ENCODE measurements around the gene CYB561D1.

DNA sequence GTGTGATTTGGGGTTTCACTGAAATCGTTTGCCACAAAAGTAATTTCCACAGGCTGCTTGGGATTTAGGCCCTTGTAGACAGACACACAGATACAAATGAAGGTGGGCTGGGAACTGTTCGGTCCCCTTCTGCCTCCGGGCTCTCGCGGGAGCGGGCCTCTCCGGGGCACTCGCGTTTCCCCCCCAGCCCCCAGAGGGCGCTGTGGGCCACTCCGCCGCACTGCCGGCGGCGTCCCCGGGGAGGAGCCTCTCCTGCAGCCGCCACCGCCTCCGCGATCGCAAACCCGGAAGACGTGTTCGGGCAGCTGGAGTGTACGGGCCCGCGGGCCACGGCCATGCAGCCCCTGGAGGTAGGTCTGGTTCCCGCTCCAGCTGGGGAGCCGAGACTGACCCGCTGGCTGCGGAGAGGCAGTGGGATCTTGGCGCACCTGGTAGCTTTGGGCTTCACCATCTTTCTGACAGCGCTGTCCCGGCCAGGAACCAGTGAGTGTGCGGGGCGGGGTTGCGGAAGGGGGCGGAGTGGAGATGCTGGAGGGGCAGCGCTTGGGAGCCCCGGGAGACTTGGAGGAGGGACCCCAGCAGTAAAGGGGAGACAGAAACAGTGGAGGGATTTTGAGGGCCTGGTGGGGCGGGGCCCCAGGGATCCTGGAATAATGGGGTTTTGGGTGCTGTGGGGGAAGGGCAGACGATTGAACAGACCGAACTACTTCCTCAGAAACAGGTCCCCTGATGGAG is at the start of gene CYB561D1:
- TF ChIP-seq FOXM1 (IDR thresholded peaks at IDR 0.05; ENCODE audit: borderline replicate concordance), result no peak
- no peak for TF ChIP-seq SP1 (IDR thresholded peaks at IDR 0.05)
- no peak for TF ChIP-seq ZNF384 (IDR thresholded peaks at IDR 0.05)
- no peak for TF ChIP-seq BHLHE40 (IDR thresholded peaks at IDR 0.05; ENCODE audit: borderline replicate concordance)
